Progenitor cell of endocrine pancreas (in vitro differentiated cells): ENCODE measurements around the gene SYT8. TPM values are rescaled to one million over a fixed set of nuclear protein-coding genes. Genes with fewer than 3 reads are reported as not detected.
A peak's percentile ranks its signal among the peaks of the same experiment; 100 is the strongest.

ENCODE experiments used
- DNase-seq: peaks from one replicate; pipeline ENCODE4 v3.0.0; 2021; ENCODE audit warnings: low spot score; ENCODE audit not compliant: unreplicated experiment
- H3K27ac Mint-ChIP-seq: 2 replicates; pipeline ENCODE4 v1.8.0; 2021; ENCODE audit warnings: mild to moderate bottlenecking, moderate library complexity, mixed read lengths
- H3K27me3 Mint-ChIP-seq: 2 replicates; pipeline ENCODE4 v1.8.0; 2021; ENCODE audit warnings: mixed read lengths
- H3K36me3 Mint-ChIP-seq: 2 replicates; pipeline ENCODE4 v1.8.0; 2022; ENCODE audit warnings: mixed read lengths; ENCODE audit not compliant: insufficient read depth
- H3K4me1 Mint-ChIP-seq: 2 replicates; pipeline ENCODE4 v1.8.0; 2021; ENCODE audit warnings: low read depth, mixed read lengths
- H3K4me3 Mint-ChIP-seq: 2 replicates; pipeline ENCODE4 v1.8.0; 2021; ENCODE audit warnings: low read depth, mild to moderate bottlenecking, moderate library complexity, mixed read lengths
- H3K9me3 Mint-ChIP-seq: 2 replicates; pipeline ENCODE4 v1.8.0; 2021; ENCODE audit warnings: low read depth, mixed read lengths
- total RNA-seq: library from RNA; stranded (reverse); gene quantifications from 2 replicates; pipeline ENCODE4 v1.2.1, GENCODE V29; 2021
- TF ChIP-seq, protein P1 (sequence below): fragments of 200-600 bp; sonication (generic); IDR thresholded peaks from one replicate; pipeline ENCODE4 v1.5.0; 2021; ENCODE audit warnings: antibody characterized with exemption, mild to moderate bottlenecking; ENCODE audit not compliant: unreplicated experiment

SYT8 gene
- total RNA-seq, 1 donor from 2014 or later: 1.5 TPM

DNA sequence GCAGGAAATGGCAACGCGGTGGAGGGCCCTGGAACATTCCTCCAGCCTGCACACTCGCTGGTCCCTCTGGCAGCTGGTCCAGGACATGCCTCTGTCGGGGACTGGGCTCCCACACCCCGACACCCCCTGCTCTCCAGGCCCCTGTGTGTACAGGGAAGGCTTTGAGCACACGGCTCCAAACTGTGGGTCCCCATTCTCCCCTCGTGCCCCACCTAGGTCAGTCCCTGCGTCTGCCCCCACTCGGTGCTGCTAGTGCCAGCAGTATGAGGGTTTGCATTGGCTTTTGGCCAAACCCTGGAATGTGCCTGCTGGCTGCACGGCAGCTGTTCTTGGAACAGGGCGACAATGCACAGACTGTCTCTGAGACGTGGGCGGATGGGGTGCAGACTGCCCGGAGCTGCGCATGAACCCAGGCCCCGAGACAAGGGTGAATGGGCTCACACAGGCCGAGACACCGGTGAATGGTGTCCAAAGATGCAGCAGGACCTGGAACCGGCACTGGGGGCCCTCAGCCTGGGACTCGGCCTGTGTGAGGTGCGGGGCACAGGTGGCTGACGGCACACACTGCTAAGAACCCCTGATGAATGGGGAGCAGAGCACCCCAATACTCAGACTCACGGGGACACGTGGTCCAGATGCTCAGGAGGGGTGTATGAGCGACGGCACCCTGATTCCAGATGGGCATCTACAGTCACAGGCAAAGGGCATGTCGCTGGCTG is 7.5 kb upstream of the SYT8 start:
- Mint-ChIP-seq H3K27ac (no peak overlapping the region), H3K4me1 (peaks cover 13% of the 10 kb centered on the region), H3K36me3 (no peaks in the 10 kb centered on the region), H3K27me3 (peaks cover 4% of the 10 kb centered on the region), H3K9me3 (no peaks in the 10 kb centered on the region), H3K4me3 (no peak overlapping the region)
- TF ChIP-seq, protein P1, sequence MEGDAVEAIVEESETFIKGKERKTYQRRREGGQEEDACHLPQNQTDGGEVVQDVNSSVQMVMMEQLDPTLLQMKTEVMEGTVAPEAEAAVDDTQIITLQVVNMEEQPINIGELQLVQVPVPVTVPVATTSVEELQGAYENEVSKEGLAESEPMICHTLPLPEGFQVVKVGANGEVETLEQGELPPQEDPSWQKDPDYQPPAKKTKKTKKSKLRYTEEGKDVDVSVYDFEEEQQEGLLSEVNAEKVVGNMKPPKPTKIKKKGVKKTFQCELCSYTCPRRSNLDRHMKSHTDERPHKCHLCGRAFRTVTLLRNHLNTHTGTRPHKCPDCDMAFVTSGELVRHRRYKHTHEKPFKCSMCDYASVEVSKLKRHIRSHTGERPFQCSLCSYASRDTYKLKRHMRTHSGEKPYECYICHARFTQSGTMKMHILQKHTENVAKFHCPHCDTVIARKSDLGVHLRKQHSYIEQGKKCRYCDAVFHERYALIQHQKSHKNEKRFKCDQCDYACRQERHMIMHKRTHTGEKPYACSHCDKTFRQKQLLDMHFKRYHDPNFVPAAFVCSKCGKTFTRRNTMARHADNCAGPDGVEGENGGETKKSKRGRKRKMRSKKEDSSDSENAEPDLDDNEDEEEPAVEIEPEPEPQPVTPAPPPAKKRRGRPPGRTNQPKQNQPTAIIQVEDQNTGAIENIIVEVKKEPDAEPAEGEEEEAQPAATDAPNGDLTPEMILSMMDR: no peak
- DNase-seq: no peak

DNA sequence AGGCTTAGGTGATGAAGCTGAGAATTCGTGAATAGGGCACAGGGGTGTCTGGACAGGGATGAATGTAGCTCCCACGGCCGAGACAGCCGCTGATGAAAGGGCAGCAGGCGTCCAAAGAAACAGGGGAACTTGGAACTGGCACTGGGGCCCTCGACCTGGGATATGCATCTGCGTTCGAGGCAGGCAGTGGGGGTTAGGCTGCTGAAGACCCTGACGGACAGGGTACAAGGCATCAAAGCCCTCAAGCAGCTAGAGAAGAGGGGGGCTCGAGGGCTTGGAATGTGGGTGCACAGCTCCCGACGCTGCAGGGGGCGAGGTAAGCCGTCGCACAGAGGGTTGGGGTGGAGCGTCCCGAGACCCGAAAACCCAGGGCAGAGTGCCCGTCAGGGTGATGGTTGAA is 6.9 kb upstream of the SYT8 start:
- no peak overlapping the region for H3K4me3 Mint-ChIP-seq
- no peaks in the 10 kb centered on the region for H3K9me3 Mint-ChIP-seq
- TF ChIP-seq, protein P1: no peak
- DNase-seq: no peak
- no peak overlapping the region for H3K27ac Mint-ChIP-seq
- H3K4me1 Mint-ChIP-seq: peaks cover 13% of the 10 kb centered on the region
- H3K27me3 Mint-ChIP-seq: peaks cover 4% of the 10 kb centered on the region
- no peaks in the 10 kb centered on the region for H3K36me3 Mint-ChIP-seq

- H3K4me3 Mint-ChIP-seq: no peak overlapping the region
- H3K27me3 Mint-ChIP-seq: peaks cover 4% of the 10 kb centered on the region
- no peak overlapping the region for H3K27ac Mint-ChIP-seq
- H3K9me3 Mint-ChIP-seq: no peaks in the 10 kb centered on the region
- DNase-seq: no peak
- H3K36me3 Mint-ChIP-seq: no peaks in the 10 kb centered on the region
- H3K4me1 Mint-ChIP-seq: peaks cover 15% of the 10 kb centered on the region
- TF ChIP-seq, protein P1: no peak
Observed at GRCh38 chr11:1828542-1828941, 6.2 kb upstream of the SYT8 start.

GRCh38 chr11:1829039-1829820 is 5.6 kb upstream of the SYT8 start:
- DNase-seq: no peak
- H3K36me3 Mint-ChIP-seq: no peaks in the 10 kb centered on the region
- TF ChIP-seq, protein P1: no peak
- peaks cover 4% of the 10 kb centered on the region for H3K27me3 Mint-ChIP-seq
- peak overlapping the region; percentile 56 for H3K27ac Mint-ChIP-seq
- H3K9me3 Mint-ChIP-seq: no peaks in the 10 kb centered on the region
- H3K4me3 Mint-ChIP-seq: no peak overlapping the region
- H3K4me1 Mint-ChIP-seq: peaks cover 20% of the 10 kb centered on the region

DNA sequence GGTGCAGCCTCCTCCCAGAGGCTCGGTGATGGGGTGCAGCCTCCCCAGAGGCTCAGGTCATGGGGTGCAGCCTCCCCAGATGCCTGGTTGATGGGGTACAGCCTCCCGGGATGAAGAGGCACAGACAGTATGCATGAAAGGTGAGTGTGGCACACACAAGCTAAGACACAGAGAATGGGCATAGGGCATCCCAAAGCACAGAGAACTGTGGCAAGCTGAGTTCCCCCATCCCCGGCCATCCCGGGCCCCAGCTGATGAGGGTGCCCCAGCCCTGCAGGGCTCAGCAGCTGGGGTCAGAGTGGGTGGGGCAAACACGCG is 4.8 kb upstream of the SYT8 start:
- Mint-ChIP-seq H3K4me3 (no peak overlapping the region), H3K9me3 (no peaks in the 10 kb centered on the region), H3K27ac (no peak overlapping the region), H3K4me1 (peaks cover 23% of the 10 kb centered on the region), H3K27me3 (peaks cover 4% of the 10 kb centered on the region), H3K36me3 (no peaks in the 10 kb centered on the region)
- TF ChIP-seq, protein P1: no peak
- no peak for DNase-seq
